Measurements from ENCODE around the gene PRKCE. TPM values are rescaled to one million over a fixed set of nuclear protein-coding genes. Genes with fewer than 3 reads are reported as not detected.

PRKCE gene
- total and polyA plus RNA-seq, 2 experiments from 2014 or later = 13.2 to 19.2 TPM

- peak; percentile 88 for TF ChIP-seq CTCF (IDR thresholded peaks at IDR 0.05; ENCODE audit: low read depth, low read length)
- Histone ChIP-seq H3K27me3 (peaks cover 41% of the 10 kb centered on the region), H3K4me3 (peak overlapping the region; percentile 25), H3K9me3 (ENCODE audit: low read depth) (no peaks in the 10 kb centered on the region), H3K4me1 (ENCODE audit: low read depth) (no peaks in the 10 kb centered on the region), H3K36me3 (no peaks in the 10 kb centered on the region), H3K27ac (no peak overlapping the region)
- DNase-seq (ENCODE audit: low read depth in 1 of 2, low spot score in 1 of 2) = peak; percentile 68 to 85
Measured at GRCh38 chr2:45643543-45644542, 7.6 kb upstream of the PRKCE start.

GRCh38 chr2:45646289-45646688 lies 5.2 kb upstream of the PRKCE start:
- no peak for TF ChIP-seq CTCF (IDR thresholded peaks at IDR 0.05; ENCODE audit: low read depth, low read length)
- Histone ChIP-seq H3K4me3 (no peak overlapping the region), H3K27me3 (peaks cover 23% of the 10 kb centered on the region), H3K36me3 (no peaks in the 10 kb centered on the region), H3K27ac (no peak overlapping the region), H3K4me1 (ENCODE audit: low read depth) (peaks cover 4% of the 10 kb centered on the region), H3K9me3 (ENCODE audit: low read depth) (no peaks in the 10 kb centered on the region)
- no peak for DNase-seq (ENCODE audit: low read depth in 1 of 2, low spot score in 1 of 2)

- peak in 1 of 2 donors; percentile 61 for DNase-seq (ENCODE audit: low read depth in 1 of 2, low spot score in 1 of 2)
- no peak for TF ChIP-seq CTCF (IDR thresholded peaks at IDR 0.05; ENCODE audit: low read depth, low read length)
- peaks cover 15% of the 10 kb centered on the region for H3K27me3 ChIP-seq
- H3K4me3 ChIP-seq = no peak overlapping the region
- peaks cover 4% of the 10 kb centered on the region for H3K4me1 ChIP-seq (ENCODE audit: low read depth)
- no peaks in the 10 kb centered on the region for H3K9me3 ChIP-seq (ENCODE audit: low read depth)
- no peaks in the 10 kb centered on the region for H3K36me3 ChIP-seq
- H3K27ac ChIP-seq = peak overlapping the region; percentile 26
Measured at GRCh38 chr2:45647356-45647755, 4.1 kb upstream of the PRKCE start.

GRCh38 chr2:45647986-45648520 lies 3.4 kb upstream of the PRKCE start:
- Histone ChIP-seq H3K27me3 (peaks cover 14% of the 10 kb centered on the region), H3K9me3 (ENCODE audit: low read depth) (no peaks in the 10 kb centered on the region), H3K36me3 (no peaks in the 10 kb centered on the region), H3K4me3 (no peak overlapping the region), H3K27ac (no peak overlapping the region), H3K4me1 (ENCODE audit: low read depth) (peaks cover 4% of the 10 kb centered on the region)
- DNase-seq (ENCODE audit: low read depth in 1 of 2, low spot score in 1 of 2) = peak in 1 of 2 donors; percentile 10
- TF ChIP-seq CTCF (IDR thresholded peaks at IDR 0.05; ENCODE audit: low read depth, low read length) = no peak

GRCh38 chr2:45648636-45649035 lies 2.8 kb upstream of the PRKCE start:
- no peak overlapping the region for H3K4me3 ChIP-seq
- H3K27me3 ChIP-seq = peaks cover 13% of the 10 kb centered on the region
- no peak for TF ChIP-seq CTCF (IDR thresholded peaks at IDR 0.05; ENCODE audit: low read depth, low read length)
- peak in 1 of 2 donors; percentile 6 for DNase-seq (ENCODE audit: low read depth in 1 of 2, low spot score in 1 of 2)
- no peaks in the 10 kb centered on the region for H3K36me3 ChIP-seq
- no peak overlapping the region for H3K27ac ChIP-seq
- H3K4me1 ChIP-seq (ENCODE audit: low read depth) = peaks cover 4% of the 10 kb centered on the region
- no peaks in the 10 kb centered on the region for H3K9me3 ChIP-seq (ENCODE audit: low read depth)
